ENCODE data around the gene AQP2.

DNA sequence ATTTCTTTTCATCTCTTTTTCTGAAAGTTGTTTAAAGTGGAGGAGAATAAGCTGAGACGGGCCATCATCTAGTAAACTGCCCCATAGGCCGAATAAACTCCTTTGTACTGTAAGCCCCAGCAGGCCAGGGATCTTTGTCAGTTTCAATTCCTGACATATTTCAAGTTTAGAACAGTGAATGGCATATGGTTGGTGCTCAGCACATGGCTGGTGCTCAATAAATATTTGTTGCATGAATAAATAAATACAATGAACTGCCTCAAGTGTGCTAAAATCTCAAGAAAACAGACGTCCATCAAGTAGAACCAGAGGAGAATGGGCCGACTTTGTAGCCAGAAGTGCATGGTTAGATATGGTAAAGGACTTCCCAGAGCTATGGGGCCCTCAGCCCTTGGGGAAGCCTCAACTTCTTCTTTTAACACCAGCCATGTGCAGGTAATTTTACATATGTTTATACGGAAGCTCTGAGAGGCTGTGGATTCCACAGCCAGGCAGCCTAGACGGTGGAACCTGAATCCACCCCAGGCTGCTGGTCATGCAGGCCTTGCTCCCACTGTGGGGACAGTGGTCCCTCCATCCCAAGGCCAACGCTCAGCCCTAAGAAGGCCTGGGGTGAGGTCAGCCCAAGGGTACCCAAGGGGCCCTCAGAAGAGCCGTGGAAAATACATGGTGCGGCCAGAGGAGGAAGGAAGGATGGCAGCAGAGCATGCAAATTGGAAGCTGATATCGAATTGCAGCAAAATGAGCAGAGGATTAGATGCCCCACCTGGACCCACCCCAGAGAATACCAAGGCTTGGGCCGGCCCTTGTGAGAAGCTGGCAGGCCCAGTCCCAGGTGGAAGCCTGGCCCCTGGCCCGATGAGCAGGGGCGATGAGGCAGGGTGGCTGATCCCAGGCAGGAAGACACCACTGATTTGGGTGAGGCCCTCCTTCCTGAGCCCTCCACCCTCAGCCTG, 8.7 kb upstream of the AQP2 start:
- TF ChIP-seq POLR2A (IDR thresholded peaks at IDR 0.05) (no peak), POLR2AphosphoS5 (IDR thresholded peaks at IDR 0.05) (no peak)
- TF ChIP-seq, protein P1, sequence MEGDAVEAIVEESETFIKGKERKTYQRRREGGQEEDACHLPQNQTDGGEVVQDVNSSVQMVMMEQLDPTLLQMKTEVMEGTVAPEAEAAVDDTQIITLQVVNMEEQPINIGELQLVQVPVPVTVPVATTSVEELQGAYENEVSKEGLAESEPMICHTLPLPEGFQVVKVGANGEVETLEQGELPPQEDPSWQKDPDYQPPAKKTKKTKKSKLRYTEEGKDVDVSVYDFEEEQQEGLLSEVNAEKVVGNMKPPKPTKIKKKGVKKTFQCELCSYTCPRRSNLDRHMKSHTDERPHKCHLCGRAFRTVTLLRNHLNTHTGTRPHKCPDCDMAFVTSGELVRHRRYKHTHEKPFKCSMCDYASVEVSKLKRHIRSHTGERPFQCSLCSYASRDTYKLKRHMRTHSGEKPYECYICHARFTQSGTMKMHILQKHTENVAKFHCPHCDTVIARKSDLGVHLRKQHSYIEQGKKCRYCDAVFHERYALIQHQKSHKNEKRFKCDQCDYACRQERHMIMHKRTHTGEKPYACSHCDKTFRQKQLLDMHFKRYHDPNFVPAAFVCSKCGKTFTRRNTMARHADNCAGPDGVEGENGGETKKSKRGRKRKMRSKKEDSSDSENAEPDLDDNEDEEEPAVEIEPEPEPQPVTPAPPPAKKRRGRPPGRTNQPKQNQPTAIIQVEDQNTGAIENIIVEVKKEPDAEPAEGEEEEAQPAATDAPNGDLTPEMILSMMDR (IDR thresholded peaks at IDR 0.05) = no peak

All from gastroesophageal sphincter (tissue), 3 donors.